CD14-positive monocyte (primary cell): Measurements from ENCODE around the gene RXFP3. TPM values are rescaled to one million over a fixed set of nuclear protein-coding genes. Genes with fewer than 3 reads are reported as not detected.

ENCODE experiments used
- DNase-seq, 3 donors: peaks; one replicate each; pipeline ENCODE4 v3.0.0-alpha.2; 2011 to 2022
- H2AFZ ChIP-seq: 2 replicates; pipeline ENCODE4 v1.6.0; 2012; ENCODE audit warnings: mild to moderate bottlenecking, low read depth, low read length, inconsistent platforms; ENCODE audit not compliant: insufficient read depth, poor library complexity, severe bottlenecking
- H3K27ac ChIP-seq, 2 donors: 1 replicate in 1 of 2; 2 replicates in 1 of 2; pipeline ENCODE4 v1.5.1; 2012 to 2013; ENCODE audit warnings: low read length in 2 of 2, control low read depth in 1 of 2, inconsistent platforms in 1 of 2, low read depth in 1 of 2, mild to moderate bottlenecking in 1 of 2
- H3K27me3 ChIP-seq, 2 donors: one replicate each; pipeline versions ENCODE4 v1.6.0 to v1.6.1; 2011 to 2013; ENCODE audit warnings: low read length in 2 of 2; ENCODE audit not compliant: control insufficient read depth in 2 of 2, insufficient read depth in 2 of 2
- H3K36me3 ChIP-seq, 2 donors: replicated peaks in 1 of 2; 1 replicate in 1 of 2; 2 replicates in 1 of 2; pipeline versions ENCODE4 v1.5.1 to v1.6.1; 2012 to 2013; ENCODE audit warnings: low read length in 2 of 2, control low read depth in 1 of 2, inconsistent platforms in 1 of 2, mild to moderate bottlenecking in 1 of 2; ENCODE audit not compliant: insufficient read depth in 2 of 2, control insufficient read depth in 1 of 2
- H3K4me1 ChIP-seq, 2 donors: 1 replicate in 1 of 2; 2 replicates in 1 of 2; pipeline versions ENCODE4 v1.5.1 to v1.6.1; 2012 to 2013; ENCODE audit warnings: low read length in 2 of 2, control low read depth in 1 of 2, inconsistent platforms in 1 of 2, mild to moderate bottlenecking in 1 of 2, moderate library complexity in 1 of 2; ENCODE audit not compliant: insufficient read depth in 2 of 2, control insufficient read depth in 1 of 2
- H3K4me2 ChIP-seq: replicated peaks from 2 replicates; pipeline ENCODE3; 2012; ENCODE audit warnings: low read length, moderate library complexity, mild to moderate bottlenecking; ENCODE audit not compliant: poor library complexity, severe bottlenecking; ENCODE audit errors: extremely low read depth
- H3K4me3 ChIP-seq, 3 experiments: fragments of 200-600 bp in 1 of 3; sonication (generic) in 1 of 3; replicated peaks in 1 of 3; 1 replicate in 2 of 3; 2 replicates in 1 of 3; pipeline ENCODE4 v1.5.1; 2011 to 2013; ENCODE audit warnings: low read length in 3 of 3, mild to moderate bottlenecking in 3 of 3, control low read depth in 2 of 3, low read depth in 2 of 3, inconsistent platforms in 1 of 3, moderate library complexity in 1 of 3
- H3K79me2 ChIP-seq: 2 replicates; pipeline ENCODE4 v1.6.0; 2012; ENCODE audit warnings: mild to moderate bottlenecking, control low read depth, inconsistent platforms, low read length, moderate library complexity; ENCODE audit not compliant: insufficient read depth
- H3K9ac ChIP-seq: 2 replicates; pipeline ENCODE4 v1.6.0; 2017; ENCODE audit warnings: low read length, mild to moderate bottlenecking; ENCODE audit not compliant: insufficient read depth, poor library complexity, severe bottlenecking
- H3K9me3 ChIP-seq, 2 donors: replicated peaks in 1 of 2; 1 replicate in 1 of 2; 2 replicates in 1 of 2; pipeline versions ENCODE4 v1.5.1 to v1.6.1; 2012 to 2013; ENCODE audit warnings: low read length in 2 of 2, control low read depth in 1 of 2; ENCODE audit not compliant: control insufficient read depth in 1 of 2, insufficient read depth in 1 of 2
- H4K20me1 ChIP-seq: 2 replicates; pipeline ENCODE4 v1.6.0; 2012; ENCODE audit warnings: mild to moderate bottlenecking, low read length, control low read depth, moderate library complexity; ENCODE audit not compliant: insufficient read depth
- H3K27ac Mint-ChIP-seq, 7 donors: one replicate each; pipeline ENCODE4 v1.8.0; 2020; ENCODE audit warnings: mild to moderate bottlenecking in 7 of 7, mixed read lengths in 7 of 7, moderate library complexity in 6 of 7, inconsistent platforms in 2 of 7
- H3K27me3 Mint-ChIP-seq, 3 donors: one replicate each; pipeline ENCODE4 v1.8.0; 2021 to 2022; ENCODE audit warnings: low read depth in 3 of 3, mild to moderate bottlenecking in 3 of 3, mixed read lengths in 3 of 3, moderate library complexity in 3 of 3, inconsistent platforms in 1 of 3
- H3K36me3 Mint-ChIP-seq, 2 donors: one replicate each; pipeline ENCODE4 v1.8.0; 2020; ENCODE audit warnings: mixed read lengths in 2 of 2, inconsistent platforms in 1 of 2, mild to moderate bottlenecking in 1 of 2
- H3K4me1 Mint-ChIP-seq: one replicate; pipeline ENCODE4 v1.8.0; 2020; ENCODE audit warnings: mild to moderate bottlenecking, mixed read lengths
- H3K4me3 Mint-ChIP-seq, 2 donors: one replicate each; pipeline ENCODE4 v1.8.0; 2020; ENCODE audit warnings: mild to moderate bottlenecking in 2 of 2, mixed read lengths in 2 of 2, moderate library complexity in 1 of 2
- H3K9me3 Mint-ChIP-seq, 7 donors: one replicate each; pipeline ENCODE4 v1.8.0; 2020 to 2022; ENCODE audit warnings: mixed read lengths in 7 of 7, mild to moderate bottlenecking in 6 of 7, moderate library complexity in 6 of 7, inconsistent platforms in 2 of 7
- WGBS: methylation state at CpG from one replicate; pipeline ENCODE4 v1.1.5; 2013; ENCODE audit warnings: missing lambda C conversion rate; ENCODE audit not compliant: insufficient coverage; 5-methylcytosine and 5-hydroxymethylcytosine counted together
- intact Hi-C, 2 donors: fragments of 100-400 bp; cut with micrococcal nuclease; formaldehyde crosslinking; loops; one replicate each; pipeline versions ENCODE4 v1.15.0 to v1.15.1; 2023
- polyA plus RNA-seq, 3 donors: library from polyadenylated mRNA; depleted of rRNA in 1 of 3; unstranded in 2 of 3; stranded (reverse) in 1 of 3; fragments of 300-500 nt in 2 of 3; fragments of >200 nt in 1 of 3; fragmentation: Illumina TruSeq in 2 of 3; gene quantifications; 1 replicate in 2 of 3; 2 replicates in 1 of 3; pipeline ENCODE4 v1.2.3, GENCODE V29; 2012 to 2021
- TF ChIP-seq, protein P1 (sequence below): fragments of 200-600 bp; IDR thresholded peaks from one replicate; pipeline ENCODE4 v1.8.0; 2022; ENCODE audit warnings: antibody characterized with exemption, mild to moderate bottlenecking

RXFP3 gene
- polyA plus RNA-seq, 3 donors, result not detected

GRCh38 chr5:33976307-33976706 lies 40.1 kb downstream of the RXFP3 start:
- Histone ChIP-seq H4K20me1 (no peaks in the 10 kb centered on the region), H3K27ac (no peak overlapping the region), H3K4me2 (no peak overlapping the region), H3K9me3 (no peaks in the 10 kb centered on the region), H3K4me1 (no peaks in the 10 kb centered on the region), H3K27me3 (no peaks in the 10 kb centered on the region), H3K36me3 (no peaks in the 10 kb centered on the region), H2AFZ (no peak overlapping the region), H3K79me2 (no peaks in the 10 kb centered on the region), H3K9ac (no peak overlapping the region), H3K4me3 (no peak overlapping the region)
- peaks cover 0 to 2% (median 1%) of the 10 kb centered on the region in 3 donors for H3K27me3 Mint-ChIP-seq
- H3K4me3 Mint-ChIP-seq, result no peak overlapping the region
- H3K27ac Mint-ChIP-seq, result no peak overlapping the region
- H3K36me3 Mint-ChIP-seq, result no peaks in the 10 kb centered on the region
- TF ChIP-seq, protein P1, sequence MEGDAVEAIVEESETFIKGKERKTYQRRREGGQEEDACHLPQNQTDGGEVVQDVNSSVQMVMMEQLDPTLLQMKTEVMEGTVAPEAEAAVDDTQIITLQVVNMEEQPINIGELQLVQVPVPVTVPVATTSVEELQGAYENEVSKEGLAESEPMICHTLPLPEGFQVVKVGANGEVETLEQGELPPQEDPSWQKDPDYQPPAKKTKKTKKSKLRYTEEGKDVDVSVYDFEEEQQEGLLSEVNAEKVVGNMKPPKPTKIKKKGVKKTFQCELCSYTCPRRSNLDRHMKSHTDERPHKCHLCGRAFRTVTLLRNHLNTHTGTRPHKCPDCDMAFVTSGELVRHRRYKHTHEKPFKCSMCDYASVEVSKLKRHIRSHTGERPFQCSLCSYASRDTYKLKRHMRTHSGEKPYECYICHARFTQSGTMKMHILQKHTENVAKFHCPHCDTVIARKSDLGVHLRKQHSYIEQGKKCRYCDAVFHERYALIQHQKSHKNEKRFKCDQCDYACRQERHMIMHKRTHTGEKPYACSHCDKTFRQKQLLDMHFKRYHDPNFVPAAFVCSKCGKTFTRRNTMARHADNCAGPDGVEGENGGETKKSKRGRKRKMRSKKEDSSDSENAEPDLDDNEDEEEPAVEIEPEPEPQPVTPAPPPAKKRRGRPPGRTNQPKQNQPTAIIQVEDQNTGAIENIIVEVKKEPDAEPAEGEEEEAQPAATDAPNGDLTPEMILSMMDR, result no peak
- no peaks in the 10 kb centered on the region for H3K4me1 Mint-ChIP-seq
- no CpG with 5 or more reads among the region's 1 CpG for WGBS
- no peak for DNase-seq
- intact Hi-C loops, result no loop called here
- peaks cover 0 to 1% (median 0%) of the 10 kb centered on the region in 7 donors for H3K9me3 Mint-ChIP-seq

- H2AFZ ChIP-seq, result no peak overlapping the region
- no peak overlapping the region for H3K4me2 ChIP-seq
- Mint-ChIP-seq H3K27ac (no peak overlapping the region), H3K9me3 (peaks cover 0 to 1% (median 0%) of the 10 kb centered on the region in 7 donors), H3K4me1 (no peaks in the 10 kb centered on the region), H3K36me3 (no peaks in the 10 kb centered on the region), H3K27me3 (no peaks in the 10 kb centered on the region), H3K4me3 (no peak overlapping the region)
- H3K4me3 ChIP-seq, result no peak overlapping the region
- H3K4me1 ChIP-seq, result no peaks in the 10 kb centered on the region
- no peak overlapping the region for H3K9ac ChIP-seq
- TF ChIP-seq, protein P1, result no peak
- 100% methylated on average over 1 of the region's 1 CpG for WGBS
- no peaks in the 10 kb centered on the region for H3K27me3 ChIP-seq
- H3K9me3 ChIP-seq, result no peaks in the 10 kb centered on the region
- H3K27ac ChIP-seq, result no peak overlapping the region
- H3K79me2 ChIP-seq, result no peaks in the 10 kb centered on the region
- intact Hi-C loops, result no loop called here
- DNase-seq, result no peak
- no peaks in the 10 kb centered on the region for H3K36me3 ChIP-seq
- no peaks in the 10 kb centered on the region for H4K20me1 ChIP-seq
Measured at GRCh38 chr5:33978306-33978705, 42.1 kb downstream of the RXFP3 start.
